GM13977 (cell line): ENCODE measurements around the gene OR6J1.
"Not testable (repeated sequence)": the region's sequence is repeated elsewhere in the genome, so short reads cannot be mapped to it uniquely, and the experiment has no call there.

Experiments
- DNase-seq: peaks from one replicate; pipeline ENCODE4 v3.0.0; 2012; ENCODE audit warnings: low spot score
- in situ Hi-C: fragments of 300-500 bp; cut with MboI; formaldehyde crosslinking; loops from one replicate; pipeline ENCODE4 v1.12.0; 2022; ENCODE audit warnings: low sequenced_read_pairs, low pct_unique_long_range_greater_than_20kb, mixed read lengths, inconsistent platforms; ENCODE audit not compliant: unreplicated experiment
- TF ChIP-seq, protein P1 (sequence below): IDR thresholded peaks from 2 replicates; pipeline ENCODE4 v1.5.1; 2012; ENCODE audit warnings: mild to moderate bottlenecking, control low read depth; ENCODE audit not compliant: insufficient read depth; ENCODE audit errors: extremely low read depth, missing control alignments

Gene OR6J1

DNA sequence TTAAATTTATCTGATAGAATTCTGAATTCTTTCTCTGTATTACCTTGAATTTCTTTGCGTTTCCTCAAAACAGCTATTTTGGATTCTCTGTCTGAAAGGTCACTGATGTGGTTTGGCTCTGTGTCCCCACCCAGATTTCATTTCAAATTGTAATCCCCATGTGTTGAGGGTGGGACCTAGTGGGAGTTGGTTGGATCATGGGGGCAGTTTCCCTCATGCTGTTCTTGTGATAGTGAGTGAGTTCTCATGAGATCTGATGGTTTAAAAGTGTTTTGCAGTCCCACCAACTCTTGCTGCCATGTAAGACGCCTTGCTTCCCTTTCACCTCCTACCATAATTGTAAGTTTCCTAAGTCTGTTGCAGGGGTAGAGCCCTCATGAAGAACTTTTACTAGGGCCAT lies 34.1 kb upstream of the OR6J1 start:
- TF ChIP-seq, protein P1, sequence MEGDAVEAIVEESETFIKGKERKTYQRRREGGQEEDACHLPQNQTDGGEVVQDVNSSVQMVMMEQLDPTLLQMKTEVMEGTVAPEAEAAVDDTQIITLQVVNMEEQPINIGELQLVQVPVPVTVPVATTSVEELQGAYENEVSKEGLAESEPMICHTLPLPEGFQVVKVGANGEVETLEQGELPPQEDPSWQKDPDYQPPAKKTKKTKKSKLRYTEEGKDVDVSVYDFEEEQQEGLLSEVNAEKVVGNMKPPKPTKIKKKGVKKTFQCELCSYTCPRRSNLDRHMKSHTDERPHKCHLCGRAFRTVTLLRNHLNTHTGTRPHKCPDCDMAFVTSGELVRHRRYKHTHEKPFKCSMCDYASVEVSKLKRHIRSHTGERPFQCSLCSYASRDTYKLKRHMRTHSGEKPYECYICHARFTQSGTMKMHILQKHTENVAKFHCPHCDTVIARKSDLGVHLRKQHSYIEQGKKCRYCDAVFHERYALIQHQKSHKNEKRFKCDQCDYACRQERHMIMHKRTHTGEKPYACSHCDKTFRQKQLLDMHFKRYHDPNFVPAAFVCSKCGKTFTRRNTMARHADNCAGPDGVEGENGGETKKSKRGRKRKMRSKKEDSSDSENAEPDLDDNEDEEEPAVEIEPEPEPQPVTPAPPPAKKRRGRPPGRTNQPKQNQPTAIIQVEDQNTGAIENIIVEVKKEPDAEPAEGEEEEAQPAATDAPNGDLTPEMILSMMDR = no peak
- in situ Hi-C loops = no loop called here
- DNase-seq = no peak

DNA sequence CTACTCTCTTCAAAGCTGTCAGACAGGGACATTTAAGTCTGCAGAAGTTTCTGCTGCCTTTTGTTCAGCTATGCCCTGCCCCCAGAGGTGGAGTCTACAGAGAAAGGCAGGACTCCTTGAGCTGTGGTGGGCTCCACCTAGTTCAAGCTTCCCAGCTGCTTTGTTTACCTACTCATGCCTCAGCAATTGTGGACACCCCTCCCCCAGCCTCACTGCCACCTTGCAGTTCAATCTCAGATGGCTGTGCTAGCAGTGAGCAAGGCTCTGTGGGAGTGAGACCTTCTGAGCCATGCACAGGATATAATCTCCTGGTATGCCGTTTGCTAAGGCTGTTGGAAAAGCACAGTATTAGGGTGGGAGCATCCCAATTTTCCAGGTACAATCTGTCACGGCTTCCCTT lies 33.4 kb upstream of the OR6J1 start:
- in situ Hi-C loops, DNase-seq: not testable (repeated sequence)

DNA sequence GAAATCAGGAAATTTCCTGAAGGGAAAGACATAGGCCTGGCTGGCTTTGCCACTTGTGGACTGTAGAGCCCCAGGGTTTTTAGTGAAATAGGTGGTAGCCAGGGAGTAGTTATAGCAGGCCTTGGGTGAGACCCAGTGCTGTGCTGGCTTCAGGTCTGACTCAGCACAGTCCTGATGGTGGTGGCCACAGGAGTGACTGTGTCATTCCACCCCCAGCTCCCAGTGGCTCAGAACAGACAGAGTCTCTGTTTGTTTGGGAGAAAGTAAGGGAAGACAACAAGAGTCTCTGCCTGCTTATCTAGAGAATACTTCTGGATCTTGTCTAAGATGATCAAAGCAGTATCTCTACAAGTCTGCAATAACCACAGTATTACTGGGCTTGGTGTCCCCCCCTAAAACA lies 27.5 kb upstream of the OR6J1 start:
- TF ChIP-seq, protein P1 = no peak
- in situ Hi-C loops = no loop called here

DNA sequence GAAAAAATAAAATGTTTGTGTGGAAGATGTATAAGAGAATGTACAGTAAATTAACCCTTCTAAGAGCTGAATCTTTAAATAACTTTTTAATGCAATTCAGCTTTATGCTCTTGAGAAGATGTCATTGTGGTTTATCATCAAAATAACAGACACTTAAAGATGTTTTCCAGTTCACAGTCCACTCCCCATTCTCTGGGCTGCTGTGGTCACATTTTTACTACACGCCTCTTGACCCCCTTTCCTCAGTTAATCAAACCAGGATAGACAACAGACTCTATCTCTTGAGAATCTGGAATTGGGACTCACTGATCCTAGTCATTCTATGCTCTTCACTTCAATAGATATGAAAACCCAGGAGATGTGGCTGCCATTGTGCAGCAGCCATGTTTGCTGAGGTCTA lies 24.7 kb upstream of the OR6J1 start:
- DNase-seq = no peak
- in situ Hi-C loops = loop anchor here (10.0 kb wide), 1 partner anchor 186 kb away; no protein-coding TSS in a partner anchor

More for the DNA sequence above, 27.5 kb upstream of the OR6J1 start:
- DNase-seq = no peak

DNA sequence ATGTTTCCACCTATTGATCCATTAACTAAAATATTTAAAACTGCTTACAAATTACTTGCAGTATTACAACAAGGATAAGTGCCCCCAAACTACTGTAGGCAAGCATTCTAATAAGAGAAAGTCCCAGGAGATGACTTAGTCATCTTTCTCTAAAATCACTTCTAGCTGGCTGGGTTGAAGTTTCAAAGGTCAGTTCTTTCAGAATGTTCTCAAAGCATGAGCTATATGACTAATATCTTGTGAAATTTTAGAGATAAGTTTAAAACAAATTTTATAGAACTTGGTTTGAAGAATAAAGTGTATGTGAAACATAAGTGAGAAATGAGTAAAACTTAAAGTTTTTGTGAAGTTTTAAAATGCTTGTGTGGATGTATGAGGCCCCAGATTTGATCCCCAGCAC lies 24.3 kb upstream of the OR6J1 start:
- in situ Hi-C loops = loop anchor here (10.0 kb wide), 1 partner anchor 186 kb away; no protein-coding TSS in a partner anchor
- TF ChIP-seq, protein P1 = no peak
- peak; percentile 50 for DNase-seq

More for the DNA sequence above, 24.7 kb upstream of the OR6J1 start:
- TF ChIP-seq, protein P1 = no peak

DNA sequence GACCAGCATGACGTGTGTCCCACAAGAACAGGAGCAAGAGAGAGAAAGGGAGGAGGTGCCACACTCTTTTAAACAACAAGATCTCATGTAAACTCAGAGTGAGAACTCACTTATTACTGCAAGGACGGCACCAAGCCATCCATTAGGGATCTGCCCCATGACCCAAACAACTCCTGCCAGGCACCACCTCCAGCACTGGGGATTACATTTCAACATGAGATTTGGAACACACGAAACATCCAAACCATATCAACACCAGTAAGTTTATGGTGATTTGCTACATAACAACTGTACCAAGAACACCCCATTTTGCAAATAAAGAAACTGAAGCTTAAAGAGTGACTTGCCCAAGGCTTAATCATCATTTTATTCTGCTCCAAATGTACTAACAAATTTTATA lies 23.7 kb upstream of the OR6J1 start:
- no peak for DNase-seq
- TF ChIP-seq, protein P1 = no peak
- in situ Hi-C loops = loop anchor here (10.0 kb wide), 1 partner anchor 187 kb away; no protein-coding TSS in a partner anchor

DNA sequence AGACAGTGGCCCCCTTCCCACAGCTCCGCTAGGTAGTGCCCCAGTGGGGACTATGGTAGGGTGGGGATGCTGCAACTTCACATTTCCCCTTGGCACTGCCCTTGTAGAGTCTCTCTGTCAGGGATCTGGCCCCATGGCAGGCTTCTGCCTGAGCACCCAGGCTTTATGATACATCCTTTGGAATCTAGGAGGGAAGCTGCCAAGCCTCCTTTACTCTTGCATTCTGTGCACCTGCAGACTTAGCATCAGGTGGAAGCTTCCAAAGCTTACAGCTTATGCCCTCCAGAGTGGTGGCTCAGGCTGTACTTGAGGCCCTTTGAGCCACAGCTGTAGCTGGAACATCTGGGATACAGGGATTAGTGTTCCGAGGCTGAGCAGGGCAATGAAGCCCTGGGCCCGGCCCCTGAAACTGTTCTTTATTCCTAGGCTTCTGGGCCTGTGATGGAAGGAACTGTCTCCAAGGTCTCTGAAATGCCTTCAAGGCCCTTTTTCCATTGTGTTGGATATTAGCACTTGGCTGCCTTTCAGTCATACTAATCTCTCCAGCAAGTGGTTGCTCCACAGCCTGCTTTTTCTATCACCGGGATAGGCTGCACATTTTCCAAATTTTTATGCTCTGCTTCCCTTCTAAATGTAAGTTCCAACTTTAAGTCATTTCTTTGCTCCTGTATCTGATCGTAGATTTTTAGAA lies 22.2 kb upstream of the OR6J1 start:
- in situ Hi-C loops = loop anchor here (10.0 kb wide), 1 partner anchor 188 kb away; no protein-coding TSS in a partner anchor
- no peak for DNase-seq
- TF ChIP-seq, protein P1 = no peak
